GM23338 (cell line): Measurements from ENCODE around the gene SEPTIN11. TPM values are rescaled to one million over a fixed set of nuclear protein-coding genes. Genes with fewer than 3 reads are reported as not detected.

ENCODE experiments used
- ATAC-seq: fragments of 200-7000 bp; cut with Tn5 transposase; 3 replicates; pipeline ENCODE4 v1.9.1; 2020
- DNase-seq: peaks from one replicate; pipeline ENCODE4 v3.0.0-alpha.2; 2015; ENCODE audit warnings: low spot score
- H2AFZ ChIP-seq: fragments of 200-600 bp; sonication (generic); 2 replicates; pipeline ENCODE4 v1.8.0; 2016; ENCODE audit warnings: antibody characterized with exemption, mild to moderate bottlenecking, moderate library complexity
- H3F3A ChIP-seq: fragments of 200-600 bp; sonication (generic); replicated peaks from 2 replicates; pipeline ENCODE4 v1.8.0; 2017; ENCODE audit warnings: antibody characterized with exemption, mixed run types, low read depth
- H3K27ac ChIP-seq: fragments of 200-600 bp; sonication (generic); 2 replicates; pipeline ENCODE4 v1.6.1; 2016; ENCODE audit warnings: low read depth
- H3K27me3 ChIP-seq: fragments of 200-600 bp; sonication (generic); 2 replicates; pipeline ENCODE4 v1.8.0; 2016; ENCODE audit warnings: mild to moderate bottlenecking, mixed run types, moderate library complexity; ENCODE audit not compliant: insufficient read depth
- H3K36me3 ChIP-seq: fragments of 200-600 bp; sonication (generic); 2 replicates; pipeline ENCODE4 v1.8.0; 2016; ENCODE audit warnings: mild to moderate bottlenecking; ENCODE audit not compliant: insufficient read depth
- H3K4me1 ChIP-seq: fragments of 200-600 bp; sonication (generic); 2 replicates; pipeline ENCODE4 v1.8.0; 2016; ENCODE audit warnings: mild to moderate bottlenecking, moderate library complexity; ENCODE audit not compliant: insufficient read depth
- H3K4me2 ChIP-seq: fragments of 200-600 bp; sonication (generic); 2 replicates; pipeline ENCODE4 v1.7.1; 2017; ENCODE audit warnings: mixed run types
- H3K4me3 ChIP-seq: fragments of 200-600 bp; sonication (generic); 2 replicates; pipeline ENCODE4 v1.6.1; 2016; ENCODE audit warnings: mixed run types
- H3K79me2 ChIP-seq: fragments of 200-600 bp; sonication (generic); replicated peaks from 2 replicates; pipeline ENCODE4 v1.8.0; 2017; ENCODE audit warnings: mild to moderate bottlenecking; ENCODE audit not compliant: insufficient read depth
- H3K9me2 ChIP-seq: fragments of 200-600 bp; sonication (generic); 2 replicates; pipeline ENCODE4 v1.8.0; 2017; ENCODE audit not compliant: insufficient read depth
- H4K20me1 ChIP-seq: fragments of 200-600 bp; sonication (generic); replicated peaks from 2 replicates; pipeline ENCODE4 v1.8.0; 2017; ENCODE audit warnings: mild to moderate bottlenecking; ENCODE audit not compliant: insufficient read depth
- H3K27ac Mint-ChIP-seq: 2 replicates; pipeline ENCODE4 v1.8.0; 2020; ENCODE audit warnings: inconsistent platforms, mild to moderate bottlenecking, moderate library complexity, mixed read lengths
- H3K27me3 Mint-ChIP-seq: 3 replicates; pipeline ENCODE4 v1.8.0; 2022; ENCODE audit warnings: low read depth, mild to moderate bottlenecking, moderate library complexity, mixed read lengths, inconsistent platforms; ENCODE audit not compliant: insufficient read depth, poor library complexity
- H3K36me3 Mint-ChIP-seq: 3 replicates; pipeline ENCODE4 v1.8.0; 2021; ENCODE audit warnings: low read depth, mild to moderate bottlenecking, inconsistent platforms, moderate library complexity, mixed read lengths
- H3K4me1 Mint-ChIP-seq: 3 replicates; pipeline ENCODE4 v1.8.0; 2020; ENCODE audit warnings: mild to moderate bottlenecking, inconsistent platforms, mixed read lengths
- H3K4me3 Mint-ChIP-seq: 3 replicates; pipeline ENCODE4 v1.8.0; 2021; ENCODE audit warnings: moderate library complexity, mild to moderate bottlenecking, inconsistent platforms, mixed read lengths
- H3K9me3 Mint-ChIP-seq: 3 replicates; pipeline ENCODE4 v1.8.0; 2020; ENCODE audit warnings: moderate library complexity, mild to moderate bottlenecking, inconsistent platforms, mixed read lengths
- CREB1 ChIP-seq: fragments of 250-450 bp; sonication (Bioruptor Pico); IDR thresholded peaks from 2 replicates; pipeline ENCODE4 v1.5.0; 2020; ENCODE audit warnings: low read depth, mild to moderate bottlenecking, moderate library complexity
- EZH2 ChIP-seq: fragments of 200-600 bp; sonication (generic); IDR thresholded peaks from one replicate; pipeline ENCODE4 v1.8.0; 2017; ENCODE audit warnings: antibody characterized with exemption, mild to moderate bottlenecking, low read depth; ENCODE audit not compliant: unreplicated experiment
- EZH2phosphoT487 ChIP-seq: fragments of 200-600 bp; sonication (generic); IDR thresholded peaks from one replicate; pipeline ENCODE4 v1.8.1; 2018; ENCODE audit warnings: antibody characterized with exemption; ENCODE audit not compliant: unreplicated experiment
- JUNB ChIP-seq: IDR thresholded peaks from one replicate; pipeline ENCODE4 v1.6.1; 2016; ENCODE audit warnings: antibody characterized with exemption; ENCODE audit not compliant: unreplicated experiment
- NANOG ChIP-seq: IDR thresholded peaks from 2 replicates; pipeline ENCODE4 v1.6.1; 2016; ENCODE audit warnings: antibody characterized with exemption, borderline replicate concordance
- POLR2AphosphoS5 ChIP-seq: IDR thresholded peaks from 2 replicates; pipeline ENCODE4 v1.6.1; 2016; ENCODE audit warnings: antibody characterized with exemption, low read depth
- STAT1 ChIP-seq: IDR thresholded peaks from one replicate; pipeline ENCODE4 v1.6.1; 2016; ENCODE audit warnings: antibody characterized with exemption; ENCODE audit not compliant: unreplicated experiment
- ZNF114 ChIP-seq: fragments of 250-450 bp; sonication (Bioruptor Pico); IDR thresholded peaks from 2 replicates; pipeline ENCODE4 v1.5.0; 2020; ENCODE audit warnings: mild to moderate bottlenecking, moderate library complexity
- ZNF331 ChIP-seq: fragments of 250-450 bp; sonication (Bioruptor Pico); IDR thresholded peaks from 2 replicates; pipeline ENCODE4 v1.5.0; 2020; ENCODE audit warnings: low read depth, mild to moderate bottlenecking, moderate library complexity
- polyA plus RNA-seq: library from polyadenylated mRNA; unstranded; fragments of >200 nt; fragmentation: Nextera tagmentation; extraction: Ambion mirVana; gene quantifications from 2 replicates; pipeline ENCODE4 v1.2.1, GENCODE V29; 2016
- total RNA-seq: library from RNA; depleted of rRNA; stranded (reverse); fragments of >200 nt; shearing (Covaris generic); gene quantifications from 2 replicates; pipeline ENCODE4 v1.2.3, GENCODE V29; 2014
- TF ChIP-seq, protein P1 (sequence below): IDR thresholded peaks from one replicate; pipeline ENCODE4 v1.6.1; 2018; ENCODE audit warnings: antibody characterized with exemption; ENCODE audit not compliant: unreplicated experiment
- TF ChIP-seq, protein P2 (sequence below): IDR thresholded peaks from 2 replicates; pipeline ENCODE4 v1.6.1; 2016; ENCODE audit warnings: antibody characterized with exemption
- TF ChIP-seq, protein P3 (sequence below): fragments of 250-450 bp; sonication (Bioruptor Pico); IDR thresholded peaks from 2 replicates; pipeline ENCODE4 v1.5.0; 2020; ENCODE audit warnings: mild to moderate bottlenecking, moderate library complexity

The SEPTIN11 gene
- total and polyA plus RNA-seq, 2 experiments from 2014 or later = 80.0 to 81.6 TPM

DNA sequence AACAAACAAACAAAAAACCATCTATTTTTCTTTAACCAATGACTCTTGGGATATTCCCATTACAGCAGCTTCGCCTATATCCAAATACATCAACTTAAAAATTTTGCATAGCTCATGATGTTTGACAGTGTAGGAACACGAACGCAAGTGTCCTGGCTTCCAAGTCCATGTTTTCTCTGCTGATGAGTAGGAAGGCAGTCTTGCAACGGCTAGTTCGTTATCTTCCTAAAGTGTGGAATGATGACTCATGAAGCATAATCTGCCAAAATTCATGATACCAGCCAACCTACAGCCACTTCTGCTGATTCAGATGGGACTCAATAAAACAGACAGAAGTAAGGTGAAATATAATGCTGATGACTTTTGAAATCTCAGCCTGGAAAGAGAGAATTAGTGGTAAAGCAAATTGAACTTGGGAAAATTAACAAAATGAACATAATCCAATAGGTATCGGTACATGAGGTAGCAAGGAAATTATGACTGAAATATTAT is 6.4 kb upstream of the SEPTIN11 start:
- H3K4me1 ChIP-seq = peaks cover 9% of the 10 kb centered on the region
- Mint-ChIP-seq H3K4me1 (peaks cover 6% of the 10 kb centered on the region; the same call in 1 of the 3 replicates), H3K27ac (no peak overlapping the region), H3K36me3 (peaks cover 15% of the 10 kb centered on the region; the same call in 1 of the 3 replicates), H3K4me3 (no peak overlapping the region), H3K27me3 (peaks cover 9% of the 10 kb centered on the region), H3K9me3 (no peaks in the 10 kb centered on the region)
- H3K9me2 ChIP-seq = no peaks in the 10 kb centered on the region
- no peak for ATAC-seq
- TF ChIP-seq NANOG = no peak
- no peak overlapping the region for H2AFZ ChIP-seq
- peaks cover 12% of the 10 kb centered on the region; the same call in 1 of the 2 replicates for H3K79me2 ChIP-seq
- H3K4me2 ChIP-seq = no peak overlapping the region
- H3F3A ChIP-seq = no peaks in the 10 kb centered on the region
- H4K20me1 ChIP-seq = 0 out of 2 replicates have a peak, but pooled peaks cover 8% of the 10 kb centered on the region
- no peaks in the 10 kb centered on the region for H3K36me3 ChIP-seq
- no peak overlapping the region for H3K4me3 ChIP-seq
- DNase-seq = no peak
- peaks cover 13% of the 10 kb centered on the region for H3K27me3 ChIP-seq
- H3K27ac ChIP-seq = no peak overlapping the region

DNA sequence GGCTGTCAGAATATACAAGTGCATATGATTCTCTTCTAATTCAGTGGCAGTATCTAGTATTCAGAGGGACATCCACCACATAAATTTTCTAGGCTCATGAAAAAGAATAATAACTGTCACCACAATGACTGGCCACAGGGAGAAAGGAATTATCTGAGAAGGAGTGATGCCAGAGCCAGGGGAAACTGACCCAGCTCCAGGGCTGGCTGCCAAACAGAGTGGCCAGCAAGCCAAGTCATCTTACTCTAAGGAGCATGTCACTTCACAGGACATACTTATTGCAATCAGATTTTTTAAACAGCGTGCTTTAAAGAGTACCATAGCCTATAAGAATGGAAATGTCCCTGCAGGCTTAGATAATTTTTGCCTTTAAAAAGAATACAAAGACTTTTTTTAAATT is 5.8 kb upstream of the SEPTIN11 start:
- no peak for ATAC-seq
- TF ChIP-seq CREB1 (CRISPR knock-in tag) = no peak
- TF ChIP-seq, protein P1, sequence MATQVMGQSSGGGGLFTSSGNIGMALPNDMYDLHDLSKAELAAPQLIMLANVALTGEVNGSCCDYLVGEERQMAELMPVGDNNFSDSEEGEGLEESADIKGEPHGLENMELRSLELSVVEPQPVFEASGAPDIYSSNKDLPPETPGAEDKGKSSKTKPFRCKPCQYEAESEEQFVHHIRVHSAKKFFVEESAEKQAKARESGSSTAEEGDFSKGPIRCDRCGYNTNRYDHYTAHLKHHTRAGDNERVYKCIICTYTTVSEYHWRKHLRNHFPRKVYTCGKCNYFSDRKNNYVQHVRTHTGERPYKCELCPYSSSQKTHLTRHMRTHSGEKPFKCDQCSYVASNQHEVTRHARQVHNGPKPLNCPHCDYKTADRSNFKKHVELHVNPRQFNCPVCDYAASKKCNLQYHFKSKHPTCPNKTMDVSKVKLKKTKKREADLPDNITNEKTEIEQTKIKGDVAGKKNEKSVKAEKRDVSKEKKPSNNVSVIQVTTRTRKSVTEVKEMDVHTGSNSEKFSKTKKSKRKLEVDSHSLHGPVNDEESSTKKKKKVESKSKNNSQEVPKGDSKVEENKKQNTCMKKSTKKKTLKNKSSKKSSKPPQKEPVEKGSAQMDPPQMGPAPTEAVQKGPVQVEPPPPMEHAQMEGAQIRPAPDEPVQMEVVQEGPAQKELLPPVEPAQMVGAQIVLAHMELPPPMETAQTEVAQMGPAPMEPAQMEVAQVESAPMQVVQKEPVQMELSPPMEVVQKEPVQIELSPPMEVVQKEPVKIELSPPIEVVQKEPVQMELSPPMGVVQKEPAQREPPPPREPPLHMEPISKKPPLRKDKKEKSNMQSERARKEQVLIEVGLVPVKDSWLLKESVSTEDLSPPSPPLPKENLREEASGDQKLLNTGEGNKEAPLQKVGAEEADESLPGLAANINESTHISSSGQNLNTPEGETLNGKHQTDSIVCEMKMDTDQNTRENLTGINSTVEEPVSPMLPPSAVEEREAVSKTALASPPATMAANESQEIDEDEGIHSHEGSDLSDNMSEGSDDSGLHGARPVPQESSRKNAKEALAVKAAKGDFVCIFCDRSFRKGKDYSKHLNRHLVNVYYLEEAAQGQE = no peak
- no peak for TF ChIP-seq STAT1
- TF ChIP-seq EZH2phosphoT487 = no peak
- no peak for TF ChIP-seq JUNB
- TF ChIP-seq ZNF114 (CRISPR knock-in tag) = no peak
- no peak for TF ChIP-seq EZH2
- TF ChIP-seq, protein P2, sequence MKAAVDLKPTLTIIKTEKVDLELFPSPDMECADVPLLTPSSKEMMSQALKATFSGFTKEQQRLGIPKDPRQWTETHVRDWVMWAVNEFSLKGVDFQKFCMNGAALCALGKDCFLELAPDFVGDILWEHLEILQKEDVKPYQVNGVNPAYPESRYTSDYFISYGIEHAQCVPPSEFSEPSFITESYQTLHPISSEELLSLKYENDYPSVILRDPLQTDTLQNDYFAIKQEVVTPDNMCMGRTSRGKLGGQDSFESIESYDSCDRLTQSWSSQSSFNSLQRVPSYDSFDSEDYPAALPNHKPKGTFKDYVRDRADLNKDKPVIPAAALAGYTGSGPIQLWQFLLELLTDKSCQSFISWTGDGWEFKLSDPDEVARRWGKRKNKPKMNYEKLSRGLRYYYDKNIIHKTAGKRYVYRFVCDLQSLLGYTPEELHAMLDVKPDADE = no peak
- no peak for TF ChIP-seq NANOG
- TF ChIP-seq, protein P3, sequence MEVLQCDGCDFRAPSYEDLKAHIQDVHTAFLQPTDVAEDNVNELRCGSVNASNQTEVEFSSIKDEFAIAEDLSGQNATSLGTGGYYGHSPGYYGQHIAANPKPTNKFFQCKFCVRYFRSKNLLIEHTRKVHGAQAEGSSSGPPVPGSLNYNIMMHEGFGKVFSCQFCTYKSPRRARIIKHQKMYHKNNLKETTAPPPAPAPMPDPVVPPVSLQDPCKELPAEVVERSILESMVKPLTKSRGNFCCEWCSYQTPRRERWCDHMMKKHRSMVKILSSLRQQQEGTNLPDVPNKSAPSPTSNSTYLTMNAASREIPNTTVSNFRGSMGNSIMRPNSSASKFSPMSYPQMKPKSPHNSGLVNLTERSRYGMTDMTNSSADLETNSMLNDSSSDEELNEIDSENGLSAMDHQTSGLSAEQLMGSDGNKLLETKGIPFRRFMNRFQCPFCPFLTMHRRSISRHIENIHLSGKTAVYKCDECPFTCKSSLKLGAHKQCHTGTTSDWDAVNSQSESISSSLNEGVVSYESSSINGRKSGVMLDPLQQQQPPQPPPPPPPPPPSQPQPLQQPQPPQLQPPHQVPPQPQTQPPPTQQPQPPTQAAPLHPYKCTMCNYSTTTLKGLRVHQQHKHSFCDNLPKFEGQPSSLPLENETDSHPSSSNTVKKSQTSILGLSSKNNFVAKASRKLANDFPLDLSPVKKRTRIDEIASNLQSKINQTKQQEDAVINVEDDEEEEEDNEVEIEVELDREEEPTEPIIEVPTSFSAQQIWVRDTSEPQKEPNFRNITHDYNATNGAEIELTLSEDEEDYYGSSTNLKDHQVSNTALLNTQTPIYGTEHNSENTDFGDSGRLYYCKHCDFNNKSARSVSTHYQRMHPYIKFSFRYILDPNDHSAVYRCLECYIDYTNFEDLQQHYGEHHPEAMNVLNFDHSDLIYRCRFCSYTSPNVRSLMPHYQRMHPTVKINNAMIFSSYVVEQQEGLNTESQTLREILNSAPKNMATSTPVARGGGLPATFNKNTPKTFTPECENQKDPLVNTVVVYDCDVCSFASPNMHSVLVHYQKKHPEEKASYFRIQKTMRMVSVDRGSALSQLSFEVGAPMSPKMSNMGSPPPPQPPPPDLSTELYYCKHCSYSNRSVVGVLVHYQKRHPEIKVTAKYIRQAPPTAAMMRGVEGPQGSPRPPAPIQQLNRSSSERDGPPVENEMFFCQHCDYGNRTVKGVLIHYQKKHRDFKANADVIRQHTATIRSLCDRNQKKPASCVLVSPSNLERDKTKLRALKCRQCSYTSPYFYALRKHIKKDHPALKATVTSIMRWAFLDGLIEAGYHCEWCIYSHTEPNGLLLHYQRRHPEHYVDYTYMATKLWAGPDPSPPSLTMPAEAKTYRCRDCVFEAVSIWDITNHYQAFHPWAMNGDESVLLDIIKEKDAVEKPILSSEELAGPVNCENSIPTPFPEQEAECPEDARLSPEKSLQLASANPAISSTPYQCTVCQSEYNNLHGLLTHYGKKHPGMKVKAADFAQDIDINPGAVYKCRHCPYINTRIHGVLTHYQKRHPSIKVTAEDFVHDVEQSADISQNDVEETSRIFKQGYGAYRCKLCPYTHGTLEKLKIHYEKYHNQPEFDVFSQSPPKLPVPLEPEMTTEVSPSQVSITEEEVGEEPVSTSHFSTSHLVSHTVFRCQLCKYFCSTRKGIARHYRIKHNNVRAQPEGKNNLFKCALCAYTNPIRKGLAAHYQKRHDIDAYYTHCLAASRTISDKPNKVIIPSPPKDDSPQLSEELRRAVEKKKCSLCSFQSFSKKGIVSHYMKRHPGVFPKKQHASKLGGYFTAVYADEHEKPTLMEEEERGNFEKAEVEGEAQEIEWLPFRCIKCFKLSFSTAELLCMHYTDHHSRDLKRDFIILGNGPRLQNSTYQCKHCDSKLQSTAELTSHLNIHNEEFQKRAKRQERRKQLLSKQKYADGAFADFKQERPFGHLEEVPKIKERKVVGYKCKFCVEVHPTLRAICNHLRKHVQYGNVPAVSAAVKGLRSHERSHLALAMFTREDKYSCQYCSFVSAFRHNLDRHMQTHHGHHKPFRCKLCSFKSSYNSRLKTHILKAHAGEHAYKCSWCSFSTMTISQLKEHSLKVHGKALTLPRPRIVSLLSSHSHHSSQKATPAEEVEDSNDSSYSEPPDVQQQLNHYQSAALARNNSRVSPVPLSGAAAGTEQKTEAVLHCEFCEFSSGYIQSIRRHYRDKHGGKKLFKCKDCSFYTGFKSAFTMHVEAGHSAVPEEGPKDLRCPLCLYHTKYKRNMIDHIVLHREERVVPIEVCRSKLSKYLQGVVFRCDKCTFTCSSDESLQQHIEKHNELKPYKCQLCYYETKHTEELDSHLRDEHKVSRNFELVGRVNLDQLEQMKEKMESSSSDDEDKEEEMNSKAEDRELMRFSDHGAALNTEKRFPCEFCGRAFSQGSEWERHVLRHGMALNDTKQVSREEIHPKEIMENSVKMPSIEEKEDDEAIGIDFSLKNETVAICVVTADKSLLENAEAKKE (CRISPR knock-in tag) = no peak
- no peak for TF ChIP-seq POLR2AphosphoS5
- TF ChIP-seq ZNF331 (CRISPR knock-in tag) = no peak

More for the DNA sequence above, 5.8 kb upstream of the SEPTIN11 start:
- Mint-ChIP-seq H3K4me3 (no peak overlapping the region), H3K27me3 (peaks cover 15% of the 10 kb centered on the region), H3K9me3 (no peaks in the 10 kb centered on the region), H3K36me3 (peaks cover 15% of the 10 kb centered on the region; the same call in 1 of the 3 replicates), H3K4me1 (peaks cover 7% of the 10 kb centered on the region; the same call in 2 of the 3 replicates), H3K27ac (no peak overlapping the region)
- Histone ChIP-seq H3K27me3 (peaks cover 18% of the 10 kb centered on the region), H4K20me1 (0 out of 2 replicates have a peak, but pooled peaks cover 8% of the 10 kb centered on the region), H3K79me2 (peaks cover 12% of the 10 kb centered on the region; the same call in 1 of the 2 replicates), H3K27ac (no peak overlapping the region), H3K4me2 (no peak overlapping the region), H3K9me2 (no peaks in the 10 kb centered on the region), H3K36me3 (no peaks in the 10 kb centered on the region), H3F3A (no peaks in the 10 kb centered on the region), H3K4me3 (no peak overlapping the region), H2AFZ (no peak overlapping the region), H3K4me1 (peaks cover 10% of the 10 kb centered on the region)
- no peak for DNase-seq
